Measurements from ENCODE around the gene CEP290. TPM values are rescaled to one million over a fixed set of nuclear protein-coding genes. Genes with fewer than 3 reads are reported as not detected.

CEP290 gene
- total and polyA plus RNA-seq, 2 donors (not counting 3 experiments of a cell fraction or from before 2014, with no cell fraction given): 3.9 to 16.5 TPM

DNA sequence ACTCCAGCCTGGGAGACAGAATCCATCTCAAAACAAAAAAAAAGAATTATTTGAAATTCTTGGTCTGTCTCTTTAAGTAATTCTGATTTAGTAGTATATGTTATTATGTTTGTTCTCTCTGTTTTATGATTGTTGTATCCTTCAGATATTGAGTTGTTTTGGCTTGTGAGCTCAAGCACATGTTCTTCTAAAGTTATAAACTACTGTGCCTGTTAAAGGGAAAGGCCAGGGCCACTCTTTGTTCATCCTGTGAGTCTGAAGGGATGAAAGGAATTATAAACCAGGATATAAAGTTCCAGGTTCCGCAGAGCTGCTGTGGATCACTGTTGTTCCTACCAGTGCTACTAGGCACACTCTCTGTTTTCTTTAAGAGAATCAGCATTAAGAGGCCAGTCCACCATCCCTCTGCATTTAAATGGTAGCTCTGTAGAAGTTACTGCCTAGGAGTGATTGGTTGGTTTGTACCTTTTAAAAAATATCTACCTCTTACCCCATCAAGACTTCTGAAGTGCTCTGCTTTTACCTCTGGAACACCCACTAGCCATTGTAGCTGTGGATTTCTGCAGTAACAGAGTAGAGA is 14.3 kb upstream of the CEP290 start:
- dilution Hi-C loops (cut with MboI; ENCODE audit: extremely low pct_ligation_motif_present, low sequenced_read_pairs) (no loop called here), intact Hi-C loops (cut with micrococcal nuclease) (no loop called here)
- H3K79me2 ChIP-seq (ENCODE audit: control insufficient read depth, insufficient read depth, low read length): no peaks in the 10 kb centered on the region
- no peak overlapping the region for H3K4me3 ChIP-seq (replicated peaks in 1 of 3; ENCODE audit: insufficient read depth in 1 of 3, low read depth in 1 of 3, low read length in 3 of 3)
- CTCF ChIA-PET: interaction anchor here (1.7 to 3.5 kb wide), 2 partner anchors 233 to 838 kb away, joined by 5 to 44 read pairs; no protein-coding TSS in a partner anchor
- FAIRE-seq (no peak), DNase-seq (ENCODE audit: low read depth, low spot score) (no peak)
- no peak overlapping the region for H3K27ac ChIP-seq (ENCODE audit: insufficient read depth, low read depth, low read length)
- no peaks in the 10 kb centered on the region for H3K27me3 ChIP-seq (ENCODE audit: control insufficient read depth in 2 of 2, insufficient read depth in 2 of 2, low read length in 2 of 2)
- no peaks in the 10 kb centered on the region for H3K9me1 ChIP-seq (replicated peaks; ENCODE audit: control insufficient read depth, extremely low read depth, insufficient read depth, low read length)
- peaks cover 0 to 2% of the 10 kb centered on the region in 2 experiments for H3K36me3 ChIP-seq (ENCODE audit: control insufficient read depth in 2 of 2, extremely low read depth in 1 of 2, insufficient read depth in 2 of 2, low read length in 2 of 2)
- POLR2A ChIA-PET: interaction anchor here (1.3 kb wide), 1 partner anchor 424 kb away, joined by 3 read pairs; the partner anchor contains the start of gene KITLG
- TF ChIP-seq MYC (IDR thresholded peaks at IDR 0.05; ENCODE audit: low read depth, low read length) (no peak), JUN (IDR thresholded peaks at IDR 0.05; ENCODE audit: borderline replicate concordance, insufficient read depth, insufficient read length, low read depth) (no peak), POLR2A (IDR thresholded peaks at IDR 0.05; ENCODE audit: low read depth, low read length) (no peak), CTCF (IDR thresholded peaks at IDR 0.05; ENCODE audit: extremely low read depth in 1 of 2, insufficient read depth in 1 of 2, low read depth in 1 of 2, low read length in 2 of 2) (no peak)
- H3K4me2 ChIP-seq (ENCODE audit: insufficient read depth, low read length): no peak overlapping the region
- H3K9me3 ChIP-seq (replicated peaks; ENCODE audit: control insufficient read depth, insufficient read depth, low read length): no peaks in the 10 kb centered on the region
- H3K9ac ChIP-seq (replicated peaks; ENCODE audit: extremely low read depth, insufficient read depth, low read length): no peak overlapping the region
- BruUV-seq (replicated peaks): no TSS peak
- no peak overlapping the region for H2AFZ ChIP-seq (ENCODE audit: low read depth, low read length)
- no peaks in the 10 kb centered on the region for H4K20me1 ChIP-seq (replicated peaks; ENCODE audit: control insufficient read depth, extremely low read depth, insufficient read depth, low read length)
- no peaks in the 10 kb centered on the region for H3K4me1 ChIP-seq (ENCODE audit: control insufficient read depth, extremely low read depth, insufficient read depth, low read length)

DNA sequence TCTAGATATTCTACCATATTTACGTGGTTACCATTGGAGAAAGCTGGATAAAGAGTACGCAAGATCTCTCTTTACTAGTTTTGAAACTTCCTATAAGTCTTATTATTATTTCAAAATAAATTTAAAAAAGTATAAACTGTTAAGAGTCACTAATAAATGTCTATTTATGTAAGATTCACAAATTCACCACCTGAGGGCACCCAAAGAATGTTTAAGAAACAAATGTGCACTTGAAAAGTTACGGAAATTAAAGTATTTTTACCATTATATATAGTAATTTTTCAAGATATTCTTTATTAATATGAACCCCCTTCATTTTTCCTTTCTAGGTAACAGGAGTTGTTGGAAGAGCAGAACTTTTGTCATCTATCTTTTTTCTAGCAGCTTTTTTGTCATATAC is 12.1 kb upstream of the CEP290 start:
- DNase-seq (ENCODE audit: low read depth, low spot score) (peak; percentile 62), FAIRE-seq (no peak)
- no peaks in the 10 kb centered on the region for H3K27me3 ChIP-seq (ENCODE audit: control insufficient read depth in 2 of 2, insufficient read depth in 2 of 2, low read length in 2 of 2)
- no peaks in the 10 kb centered on the region for H4K20me1 ChIP-seq (replicated peaks; ENCODE audit: control insufficient read depth, extremely low read depth, insufficient read depth, low read length)
- H3K4me2 ChIP-seq (ENCODE audit: insufficient read depth, low read length): no peak overlapping the region
- H3K36me3 ChIP-seq (ENCODE audit: control insufficient read depth in 2 of 2, extremely low read depth in 1 of 2, insufficient read depth in 2 of 2, low read length in 2 of 2): peaks cover 0 to 2% of the 10 kb centered on the region in 2 experiments
- H3K4me3 ChIP-seq (replicated peaks in 1 of 3; ENCODE audit: insufficient read depth in 1 of 3, low read depth in 1 of 3, low read length in 3 of 3): no peak overlapping the region
- POLR2A ChIA-PET: no interaction called here
- no peaks in the 10 kb centered on the region for H3K79me2 ChIP-seq (ENCODE audit: control insufficient read depth, insufficient read depth, low read length)
- no peak overlapping the region for H2AFZ ChIP-seq (ENCODE audit: low read depth, low read length)
- peak overlapping the region; percentile 23 for H3K9ac ChIP-seq (replicated peaks; ENCODE audit: extremely low read depth, insufficient read depth, low read length)
- CTCF ChIA-PET: interaction anchor here (0.9 to 3.5 kb wide), 9 partner anchors 9 to 840 kb away, joined by 3 to 44 read pairs (median 5); partner anchors contain the start of genes CEP290 and KITLG
- dilution Hi-C loops (cut with MboI; ENCODE audit: extremely low pct_ligation_motif_present, low sequenced_read_pairs): no loop called here
- TF ChIP-seq MYC (IDR thresholded peaks at IDR 0.05; ENCODE audit: low read depth, low read length): no peak
- TF ChIP-seq CTCF (IDR thresholded peaks at IDR 0.05; ENCODE audit: extremely low read depth in 1 of 2, insufficient read depth in 1 of 2, low read depth in 1 of 2, low read length in 2 of 2): peak in 1 of 2 donors; percentile 2
- no peak for TF ChIP-seq FOS (IDR thresholded peaks at IDR 0.05; ENCODE audit: borderline replicate concordance, insufficient read depth, low read length)
- TF ChIP-seq MAX (IDR thresholded peaks at IDR 0.05; ENCODE audit: insufficient read depth, insufficient read length): no peak
- H3K4me1 ChIP-seq (ENCODE audit: control insufficient read depth, extremely low read depth, insufficient read depth, low read length): no peaks in the 10 kb centered on the region
- no TSS peak for BruUV-seq (replicated peaks)
- no peaks in the 10 kb centered on the region for H3K9me3 ChIP-seq (replicated peaks; ENCODE audit: control insufficient read depth, insufficient read depth, low read length)
- H3K9me1 ChIP-seq (replicated peaks; ENCODE audit: control insufficient read depth, extremely low read depth, insufficient read depth, low read length): no peaks in the 10 kb centered on the region
- no peak overlapping the region for H3K27ac ChIP-seq (ENCODE audit: insufficient read depth, low read depth, low read length)
- intact Hi-C loops (cut with micrococcal nuclease): loop anchor here (1.0 to 2.0 kb wide), 5 partner anchors 239 to 1375 kb away; no protein-coding TSS in a partner anchor

Measured in endothelial cell of umbilical vein (primary cell).